Right lobe of liver (tissue), 6 donors: ENCODE data around the gene CUBN. TPM values are rescaled to one million over a fixed set of nuclear protein-coding genes. Genes with fewer than 3 reads are reported as not detected.

Source experiments
- ATAC-seq, 4 donors: fragments of 200-7000 bp; cut with Tn5 transposase; one replicate each; pipeline ENCODE4 v1.9.1; 2020; ENCODE audit warnings: mild to moderate bottlenecking in 4 of 4, moderate library complexity in 4 of 4
- DNase-seq, 3 donors: peaks; one replicate each; pipeline ENCODE4 v3.0.0-alpha.2; 2020
- H3K27ac ChIP-seq, 3 donors: fragments of 200-600 bp; one replicate each; pipeline ENCODE4 v1.8.0; 2022
- H3K27me3 ChIP-seq, 2 donors: fragments of 200-600 bp; one replicate each; pipeline ENCODE4 v1.8.0; 2022
- H3K36me3 ChIP-seq, 4 donors: fragments of 200-600 bp; sonication (generic) in 1 of 4; one replicate each; pipeline versions ENCODE4 v1.5.1 to v1.8.0; 2017 to 2022; ENCODE audit warnings: control low read depth in 1 of 4
- H3K4me1 ChIP-seq, 4 donors: fragments of 200-600 bp; sonication (generic) in 1 of 4; one replicate each; pipeline versions ENCODE4 v1.5.1 to v1.8.0; 2017 to 2022; ENCODE audit warnings: control low read depth in 1 of 4
- H3K4me3 ChIP-seq, 3 donors: fragments of 200-600 bp; one replicate each; pipeline ENCODE4 v1.8.0; 2022
- H3K9me3 ChIP-seq, 4 donors: fragments of 200-600 bp; sonication (generic) in 1 of 4; one replicate each; pipeline versions ENCODE4 v1.5.1 to v1.8.0; 2017 to 2022; ENCODE audit warnings: control low read depth in 1 of 4
- CTCF ChIP-seq, 4 donors: fragments of 200-600 bp in 3 of 4; fragments of 450-650 bp in 1 of 4; IDR thresholded peaks; one replicate each; pipeline versions ENCODE4 v1.5.1 to v1.8.0; 2016 to 2022; ENCODE audit warnings: antibody characterized with exemption in 4 of 4, mild to moderate bottlenecking in 2 of 4
- POLR2A ChIP-seq: fragments of 450-650 bp; IDR thresholded peaks from one replicate; pipeline ENCODE4 v1.6.1; 2017; ENCODE audit warnings: antibody characterized with exemption, mild to moderate bottlenecking
- WGBS: methylation state at CpG from one replicate; pipeline ENCODE4 v1.1.6; 2018; ENCODE audit warnings: low coverage, low lambda C conversion rate; ENCODE audit not compliant: insufficient coverage; ENCODE audit errors: missing lambda C conversion rate; 5-methylcytosine and 5-hydroxymethylcytosine counted together
- intact Hi-C, 2 donors: fragments of 100-400 bp; cut with DNase I; formaldehyde crosslinking; loops; one replicate each; pipeline versions ENCODE4 v1.11.2 to v1.14.1; 2022
- total RNA-seq, 6 experiments: library from RNA; depleted of rRNA in 2 of 6; stranded (reverse); fragments of >200 nt in 2 of 6; fragmentation: NEBNext Ultra II Directional in 3 of 6; extraction: Animal tissue kit (Norgen Biotek cat#: 25700) in 3 of 6; gene quantifications; one replicate each; pipeline versions ENCODE4 v1.1.0 to v1.2.4, GENCODE V29; 2016 to 2023
- donor health status: DM: no; HTN: yes; CAD: no.
- donor health status: DM: no; HTN: no; CAD: no.
- donor health status: DM: no; HTN: no; CAD: no.
- donor health status: DM: no; HTN: yes; CAD: no.
- donor health status: DM: no; HTN: yes; CAD: no.

CUBN gene
- total RNA-seq, 6 experiments from 2014 or later = 0.07 to 0.74 (median 0.27) TPM

- no peak for TF ChIP-seq CTCF (IDR thresholded peaks at IDR 0.05)
- no peak for TF ChIP-seq POLR2A
- WGBS = 85% methylated on average over 15 of the region's 15 CpGs
- Histone ChIP-seq H3K4me1 (no peaks in the 10 kb centered on the region), H3K27me3 (no peaks in the 10 kb centered on the region), H3K27ac (no peak overlapping the region), H3K36me3 (no peaks in the 10 kb centered on the region), H3K9me3 (no peaks in the 10 kb centered on the region), H3K4me3 (no peak overlapping the region)
- DNase-seq (no peak), ATAC-seq (no peak)
- intact Hi-C loops = no loop called here
Measured at GRCh38 chr10:16964576-16965343, 164.9 kb downstream of the CUBN start.

- DNase-seq (no peak), ATAC-seq (no peak)
- H3K27ac ChIP-seq = no peak overlapping the region
- TF ChIP-seq POLR2A (no peak), CTCF (IDR thresholded peaks at IDR 0.05) (no peak)
- no peak overlapping the region for H3K4me3 ChIP-seq
- no peaks in the 10 kb centered on the region for H3K9me3 ChIP-seq
- no peaks in the 10 kb centered on the region for H3K27me3 ChIP-seq
- H3K4me1 ChIP-seq = no peaks in the 10 kb centered on the region
- intact Hi-C loops = no loop called here
- WGBS = 86% methylated on average over 1 of the region's 4 CpGs
- no peaks in the 10 kb centered on the region for H3K36me3 ChIP-seq
Measured at GRCh38 chr10:16960551-16960950, 169.1 kb downstream of the CUBN start.

GRCh38 chr10:16957038-16957437 lies 172.6 kb downstream of the CUBN start:
- Histone ChIP-seq H3K9me3 (no peaks in the 10 kb centered on the region), H3K4me3 (no peak overlapping the region), H3K27me3 (no peaks in the 10 kb centered on the region), H3K36me3 (no peaks in the 10 kb centered on the region), H3K4me1 (no peaks in the 10 kb centered on the region), H3K27ac (no peak overlapping the region)
- ATAC-seq = no peak
- TF ChIP-seq CTCF (IDR thresholded peaks at IDR 0.05) = no peak
- no peak for TF ChIP-seq POLR2A
- WGBS = 28% methylated on average over 2 of the region's 2 CpGs
- intact Hi-C loops = no loop called here
- DNase-seq = no peak

GRCh38 chr10:16954280-16955030 lies 175.2 kb downstream of the CUBN start:
- Histone ChIP-seq H3K4me3 (no peak overlapping the region), H3K27ac (no peak overlapping the region), H3K27me3 (no peaks in the 10 kb centered on the region), H3K4me1 (no peaks in the 10 kb centered on the region), H3K36me3 (no peaks in the 10 kb centered on the region), H3K9me3 (no peaks in the 10 kb centered on the region)
- intact Hi-C loops = no loop called here
- ATAC-seq (no peak), DNase-seq (no peak)
- 63% methylated on average over 5 of the region's 13 CpGs for WGBS
- TF ChIP-seq POLR2A = no peak
- no peak for TF ChIP-seq CTCF (IDR thresholded peaks at IDR 0.05)
